GM23248 (cell line): ENCODE results near the gene HOXA4. TPM values are rescaled to one million over a fixed set of nuclear protein-coding genes. Genes with fewer than 3 reads are reported as not detected.

ENCODE experiments used
- DNase-seq: peaks from one replicate; pipeline ENCODE4 v3.0.0-alpha.2; 2015
- H2AFZ ChIP-seq: fragments of 200-600 bp; sonication (generic); 2 replicates; pipeline ENCODE4 v1.6.1; 2016; ENCODE audit warnings: antibody characterized with exemption
- H3F3A ChIP-seq: fragments of 200-600 bp; sonication (generic); 2 replicates; pipeline ENCODE4 v1.6.1; 2016; ENCODE audit warnings: mild to moderate bottlenecking, antibody characterized with exemption, mixed run types; ENCODE audit not compliant: insufficient read depth
- H3K27ac ChIP-seq: fragments of 200-600 bp; sonication (generic); 2 replicates; pipeline ENCODE4 v1.5.1; 2016; ENCODE audit warnings: mild to moderate bottlenecking
- H3K27me3 ChIP-seq: fragments of 200-600 bp; sonication (generic); replicated peaks from 2 replicates; pipeline ENCODE4 v1.6.1; 2016; ENCODE audit warnings: mild to moderate bottlenecking; ENCODE audit not compliant: insufficient read depth
- H3K36me3 ChIP-seq: fragments of 200-600 bp; sonication (generic); 2 replicates; pipeline ENCODE4 v1.6.1; 2016; ENCODE audit warnings: low read depth, mild to moderate bottlenecking
- H3K4me1 ChIP-seq: fragments of 200-600 bp; sonication (generic); 2 replicates; pipeline ENCODE4 v1.6.1; 2016; ENCODE audit warnings: mild to moderate bottlenecking; ENCODE audit not compliant: insufficient read depth
- H3K4me2 ChIP-seq: fragments of 200-600 bp; sonication (generic); one replicate; pipeline ENCODE4 v1.6.1; 2016; ENCODE audit warnings: mild to moderate bottlenecking; ENCODE audit not compliant: unreplicated experiment
- H3K4me3 ChIP-seq: fragments of 200-600 bp; sonication (generic); 2 replicates; pipeline ENCODE4 v1.5.1; 2016; ENCODE audit warnings: mild to moderate bottlenecking
- H3K79me2 ChIP-seq: fragments of 200-600 bp; sonication (generic); 2 replicates; pipeline ENCODE4 v1.6.1; 2016; ENCODE audit warnings: mild to moderate bottlenecking; ENCODE audit not compliant: insufficient read depth
- H3K9ac ChIP-seq: fragments of 200-600 bp; sonication (generic); 2 replicates; pipeline ENCODE4 v1.6.1; 2016; ENCODE audit warnings: mild to moderate bottlenecking
- H3K9me2 ChIP-seq: fragments of 200-600 bp; sonication (generic); 2 replicates; pipeline ENCODE4 v1.6.1; 2016; ENCODE audit warnings: mixed run types, mild to moderate bottlenecking, moderate library complexity; ENCODE audit not compliant: insufficient read depth
- H3K9me3 ChIP-seq: fragments of 200-600 bp; sonication (generic); one replicate; pipeline ENCODE4 v1.6.1; 2017; ENCODE audit warnings: low read depth
- H4K20me1 ChIP-seq: fragments of 200-600 bp; sonication (generic); 2 replicates; pipeline ENCODE4 v1.6.0; 2016; ENCODE audit not compliant: insufficient read depth
- EZH2 ChIP-seq: fragments of 200-600 bp; sonication (generic); IDR thresholded peaks from 2 replicates; pipeline ENCODE4 v1.6.1; 2018; ENCODE audit warnings: antibody characterized with exemption, mild to moderate bottlenecking; ENCODE audit not compliant: insufficient read depth, poor library complexity, severe bottlenecking
- EZH2phosphoT487 ChIP-seq: fragments of 200-600 bp; sonication (generic); IDR thresholded peaks from 2 replicates; pipeline ENCODE4 v1.6.1; 2018; ENCODE audit warnings: antibody characterized with exemption, moderate library complexity, mild to moderate bottlenecking, low read depth; ENCODE audit not compliant: insufficient read depth
- WGBS, 2 experiments: methylation state at CpG; one replicate each; pipeline ENCODE4 v1.1.6; 2015 to 2017; ENCODE audit warnings: low lambda C conversion rate in 2 of 2, low coverage in 1 of 2; ENCODE audit errors: missing lambda C conversion rate in 2 of 2; 5-methylcytosine and 5-hydroxymethylcytosine counted together
- in situ Hi-C: fragments of 300-500 bp; cut with MboI; formaldehyde crosslinking; loops from 2 replicates; pipeline ENCODE4 v1.15.0; 2020
- polyA plus RNA-seq: library from polyadenylated mRNA; unstranded; fragments of >200 nt; fragmentation: Nextera tagmentation; extraction: Ambion mirVana; gene quantifications from 2 replicates; pipeline ENCODE4 v1.2.1, GENCODE V29; 2016
- total RNA-seq: library from RNA; depleted of rRNA; stranded (reverse); fragments of >200 nt; shearing (Covaris generic); gene quantifications from 2 replicates; pipeline ENCODE4 v1.2.3, GENCODE V29; 2014

Gene HOXA4
- total and polyA plus RNA-seq, 2 experiments from 2014 or later = 1.8 to 3.1 TPM

DNA sequence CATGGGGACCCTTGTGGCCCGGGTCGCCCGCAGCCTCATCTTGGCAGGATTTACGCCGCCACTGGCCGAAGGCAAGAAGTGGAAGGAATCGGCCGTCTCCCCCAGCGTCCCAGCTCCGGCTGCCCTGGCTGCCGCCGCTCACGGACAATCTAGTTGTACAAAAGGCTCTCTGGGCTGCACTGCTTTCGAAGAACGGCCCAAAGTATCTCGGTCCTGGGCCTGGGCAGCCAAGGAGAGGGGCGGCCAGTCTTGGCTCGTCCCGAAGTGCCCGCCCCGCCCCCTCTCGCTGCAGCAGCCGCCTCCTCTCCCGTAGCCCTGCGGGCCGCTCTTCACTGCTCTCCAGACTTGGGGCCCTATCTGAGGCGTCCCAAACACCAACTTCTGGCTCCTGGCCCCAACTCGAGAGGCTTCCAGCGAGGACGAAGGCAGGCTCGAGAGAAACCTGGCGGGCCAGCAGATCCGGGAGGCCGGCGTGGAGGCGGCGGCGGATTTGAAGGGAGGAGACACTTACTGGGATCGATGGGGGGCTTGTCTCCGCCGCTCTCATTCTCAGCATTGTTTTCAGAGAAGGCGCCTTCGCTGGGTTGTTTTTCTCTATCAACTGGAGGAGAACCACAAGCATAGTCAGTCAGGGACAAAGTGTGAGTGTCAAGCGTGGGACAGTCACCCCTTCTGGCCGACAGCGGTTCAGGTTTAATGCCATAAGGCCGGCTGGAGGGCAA lies 34.0 kb upstream of the HOXA4 start:
- H3K36me3 ChIP-seq = peaks cover 10% of the 10 kb centered on the region; the same call in 1 of the 2 replicates
- no peak for TF ChIP-seq EZH2phosphoT487
- no peak for TF ChIP-seq EZH2
- peaks cover 19% of the 10 kb centered on the region for H3F3A ChIP-seq
- peak overlapping the region; percentile 75 for H2AFZ ChIP-seq
- peak overlapping the region; percentile 100 for H3K4me2 ChIP-seq
- no peaks in the 10 kb centered on the region for H3K9me3 ChIP-seq
- no peaks in the 10 kb centered on the region for H4K20me1 ChIP-seq
- WGBS, 2 experiments = 0 to 1% methylated on average over 40 to 44 of the region's 47 CpGs
- in situ Hi-C loops = loop anchor here (10.0 kb wide), 1 partner anchor 970 kb away; no protein-coding TSS in a partner anchor
- H3K27me3 ChIP-seq = no peaks in the 10 kb centered on the region
- H3K9me2 ChIP-seq = no peaks in the 10 kb centered on the region
- peak overlapping the region; percentile 99 for H3K27ac ChIP-seq
- H3K79me2 ChIP-seq = peaks cover 84% of the 10 kb centered on the region
- peak; percentile 73 for DNase-seq
- H3K9ac ChIP-seq = peak overlapping the region; percentile 98
- peak overlapping the region; percentile 83 for H3K4me3 ChIP-seq
- peaks cover 7% of the 10 kb centered on the region for H3K4me1 ChIP-seq

DNA sequence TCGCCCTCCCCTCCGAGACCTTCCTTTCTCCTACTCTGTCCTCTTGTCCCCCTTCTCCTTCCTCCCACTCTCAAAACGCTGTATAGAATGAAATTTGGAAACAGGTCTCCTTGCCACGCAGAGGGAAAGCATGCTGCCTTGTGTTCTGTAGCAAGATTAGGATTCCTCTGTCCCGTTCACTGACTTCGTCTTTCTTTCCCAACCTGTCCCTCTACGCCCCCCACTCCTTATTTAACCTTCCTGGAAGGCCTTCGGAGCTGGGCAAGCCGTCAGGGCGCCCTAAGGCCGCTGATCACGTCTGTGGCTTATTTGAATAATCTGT lies 33.4 kb upstream of the HOXA4 start:
- TF ChIP-seq EZH2phosphoT487 (no peak), EZH2 (no peak)
- H4K20me1 ChIP-seq = no peaks in the 10 kb centered on the region
- peaks cover 10% of the 10 kb centered on the region; the same call in 1 of the 2 replicates for H3K36me3 ChIP-seq
- no peaks in the 10 kb centered on the region for H3K9me3 ChIP-seq
- peaks cover 7% of the 10 kb centered on the region for H3K4me1 ChIP-seq
- WGBS, 2 experiments = 0 to 1% methylated on average over 12 of the region's 12 CpGs
- H3F3A ChIP-seq = peaks cover 19% of the 10 kb centered on the region
- H3K27me3 ChIP-seq = no peaks in the 10 kb centered on the region
- H3K79me2 ChIP-seq = peaks cover 79% of the 10 kb centered on the region
- peak overlapping the region; percentile 83 for H3K4me3 ChIP-seq
- peak overlapping the region; percentile 100 for H3K4me2 ChIP-seq
- in situ Hi-C loops = loop anchor here (10.0 kb wide), 1 partner anchor 969 kb away; no protein-coding TSS in a partner anchor
- no peaks in the 10 kb centered on the region for H3K9me2 ChIP-seq
- DNase-seq = peak; percentile 39
- peak overlapping the region; percentile 98 for H3K9ac ChIP-seq
- no peak overlapping the region for H2AFZ ChIP-seq
- peak overlapping the region; percentile 99 for H3K27ac ChIP-seq

DNA sequence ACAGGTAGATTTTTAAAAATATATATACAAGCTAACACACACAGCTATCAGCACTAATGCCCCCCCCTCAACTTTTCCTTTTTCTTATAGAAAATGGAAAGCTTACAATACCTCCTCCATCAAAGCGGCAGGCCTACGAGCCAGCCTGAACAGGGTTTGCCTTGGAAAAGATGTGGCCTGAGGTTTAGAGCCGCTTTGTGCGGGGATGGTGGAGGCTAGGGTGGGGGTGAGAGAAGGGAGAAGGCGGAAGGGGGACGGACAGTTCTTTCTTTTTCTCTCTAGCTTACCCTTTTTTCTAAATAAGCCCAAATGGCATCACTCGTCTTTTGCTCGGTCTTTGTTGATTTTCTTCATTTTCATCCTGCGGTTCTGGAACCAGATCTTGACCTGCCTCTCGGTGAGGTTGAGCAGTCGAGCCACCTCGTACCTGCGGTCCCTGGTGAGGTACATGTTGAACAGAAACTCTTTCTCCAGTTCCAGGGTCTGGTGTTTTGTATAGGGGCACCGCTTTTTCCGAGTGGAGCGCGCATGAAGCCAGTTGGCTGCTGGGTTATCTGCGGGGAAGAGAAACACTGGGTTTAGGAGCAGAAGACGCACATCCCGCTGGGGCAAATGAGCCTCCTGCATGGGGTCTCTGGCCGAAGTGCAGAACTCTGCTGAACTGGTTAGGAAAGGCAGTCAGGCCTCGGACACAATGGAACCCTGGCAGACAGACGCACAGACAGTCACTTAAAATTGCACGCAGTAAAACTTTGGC lies 32.9 kb upstream of the HOXA4 start:
- Histone ChIP-seq H3K9ac (peak overlapping the region; percentile 98), H3K4me3 (peak overlapping the region; percentile 83), H3K4me1 (peaks cover 7% of the 10 kb centered on the region), H3K27me3 (no peaks in the 10 kb centered on the region), H3K9me3 (no peaks in the 10 kb centered on the region), H3F3A (peaks cover 19% of the 10 kb centered on the region), H3K4me2 (peak overlapping the region; percentile 100), H4K20me1 (no peaks in the 10 kb centered on the region), H3K79me2 (peaks cover 74% of the 10 kb centered on the region), H3K36me3 (peaks cover 10% of the 10 kb centered on the region; the same call in 1 of the 2 replicates), H3K9me2 (no peaks in the 10 kb centered on the region), H3K27ac (peak overlapping the region; percentile 99), H2AFZ (no peak overlapping the region)
- peak; percentile 49 for DNase-seq
- TF ChIP-seq EZH2 = no peak
- in situ Hi-C loops = loop anchor here (10.0 kb wide), 1 partner anchor 969 kb away; no protein-coding TSS in a partner anchor
- WGBS, 2 experiments = 1 to 4% methylated on average over 23 to 24 of the region's 24 CpGs

DNA sequence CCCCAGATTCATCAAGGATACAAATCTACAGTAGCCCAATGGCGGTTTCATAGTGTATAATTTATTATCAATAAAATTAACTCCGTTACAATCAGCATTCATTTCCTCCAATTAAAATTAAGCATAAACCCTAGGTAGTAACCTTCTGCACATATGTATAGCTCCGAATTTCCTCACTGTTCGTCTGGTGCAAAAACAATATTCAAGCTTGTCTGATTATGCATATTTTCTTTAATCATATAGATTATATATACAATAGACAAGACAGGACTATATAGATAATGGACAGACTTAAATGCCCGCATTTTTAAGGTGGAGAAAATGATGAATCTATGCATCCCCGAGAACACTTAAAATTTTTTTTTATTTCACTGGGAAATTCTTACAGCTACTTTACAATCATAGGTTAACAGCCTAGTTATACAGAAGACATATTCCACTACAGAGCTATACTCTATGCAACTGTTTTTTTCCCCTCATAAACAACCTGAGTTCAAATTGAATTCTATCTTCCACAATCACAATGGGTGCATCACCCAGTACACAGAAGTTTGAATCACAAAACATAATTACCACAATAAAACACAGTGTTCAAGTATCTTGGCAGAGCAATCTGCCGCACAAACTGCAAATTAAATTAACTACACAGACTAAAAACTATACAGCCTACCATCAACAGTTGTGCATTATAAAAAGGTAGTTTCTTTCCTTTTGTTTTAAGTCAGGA lies 32.2 kb upstream of the HOXA4 start:
- Histone ChIP-seq H3K4me1 (peaks cover 5% of the 10 kb centered on the region), H3K4me2 (peak overlapping the region; percentile 100)

More for the DNA sequence above, 32.2 kb upstream of the HOXA4 start:
- 1 to 2% methylated on average over 7 of the region's 7 CpGs for WGBS, 2 experiments
- H3K4me3 ChIP-seq = peak overlapping the region; percentile 83
- H3K27me3 ChIP-seq = no peaks in the 10 kb centered on the region
- H2AFZ ChIP-seq = no peak overlapping the region
- peaks cover 66% of the 10 kb centered on the region for H3K79me2 ChIP-seq
- peaks cover 14% of the 10 kb centered on the region for H3F3A ChIP-seq
- DNase-seq = peak; percentile 50
- peaks cover 10% of the 10 kb centered on the region; the same call in 1 of the 2 replicates for H3K36me3 ChIP-seq
- H3K9me2 ChIP-seq = no peaks in the 10 kb centered on the region
- H4K20me1 ChIP-seq = no peaks in the 10 kb centered on the region
- no peak for TF ChIP-seq EZH2phosphoT487
- in situ Hi-C loops = loop anchor here (10.0 kb wide), 1 partner anchor 968 kb away; no protein-coding TSS in a partner anchor
- H3K27ac ChIP-seq = peak overlapping the region; percentile 99
- H3K9ac ChIP-seq = peak overlapping the region; percentile 98
- no peaks in the 10 kb centered on the region for H3K9me3 ChIP-seq
